ENCODE measurements around the gene FGGY. TPM values are rescaled to one million over a fixed set of nuclear protein-coding genes. Genes with fewer than 3 reads are reported as not detected.

Gene FGGY
- total and polyA plus RNA-seq, 2 donors (not counting 3 experiments of a cell fraction or from before 2014, with no cell fraction given): 5.6 to 6.4 TPM

GRCh38 chr1:59384443-59384842 is 87.5 kb downstream of the FGGY start:
- no peak for DNase-seq (ENCODE audit: low read depth, low spot score)
- intact Hi-C loops (cut with micrococcal nuclease) (no loop called here), dilution Hi-C loops (cut with MboI; ENCODE audit: extremely low pct_ligation_motif_present, low sequenced_read_pairs) (no loop called here)
- Histone ChIP-seq H3K4me3 (replicated peaks in 1 of 3; ENCODE audit: insufficient read depth in 1 of 3, low read depth in 1 of 3, low read length in 3 of 3) (no peak overlapping the region), H4K20me1 (replicated peaks; ENCODE audit: control insufficient read depth, extremely low read depth, insufficient read depth, low read length) (no peaks in the 10 kb centered on the region), H3K9me3 (replicated peaks; ENCODE audit: control insufficient read depth, insufficient read depth, low read length) (no peaks in the 10 kb centered on the region), H3K79me2 (ENCODE audit: control insufficient read depth, insufficient read depth, low read length) (no peaks in the 10 kb centered on the region), H3K27ac (ENCODE audit: insufficient read depth, low read depth, low read length) (no peak overlapping the region), H3K4me2 (ENCODE audit: insufficient read depth, low read length) (no peak overlapping the region), H3K9ac (replicated peaks; ENCODE audit: extremely low read depth, insufficient read depth, low read length) (no peak overlapping the region), H3K36me3 (ENCODE audit: control insufficient read depth in 2 of 2, extremely low read depth in 1 of 2, insufficient read depth in 2 of 2, low read length in 2 of 2) (no peaks in the 10 kb centered on the region), H2AFZ (ENCODE audit: low read depth, low read length) (no peak overlapping the region), H3K4me1 (ENCODE audit: control insufficient read depth, extremely low read depth, insufficient read depth, low read length) (no peaks in the 10 kb centered on the region), H3K27me3 (ENCODE audit: control insufficient read depth in 2 of 2, insufficient read depth in 2 of 2, low read length in 2 of 2) (no peaks in the 10 kb centered on the region), H3K9me1 (replicated peaks; ENCODE audit: control insufficient read depth, extremely low read depth, insufficient read depth, low read length) (no peaks in the 10 kb centered on the region)
- ChIA-PET POLR2A (no interaction called here), CTCF (interaction anchor here (0.8 kb wide), 1 partner anchor 25 kb away, joined by 3 read pairs; no protein-coding TSS in a partner anchor)
- TF ChIP-seq POLR2AphosphoS5 (IDR thresholded peaks at IDR 0.05; ENCODE audit: insufficient read depth, low read depth, low read length) (no peak), JUN (IDR thresholded peaks at IDR 0.05; ENCODE audit: borderline replicate concordance, insufficient read depth, insufficient read length, low read depth) (no peak), CTCF (IDR thresholded peaks at IDR 0.05; ENCODE audit: extremely low read depth in 1 of 2, insufficient read depth in 1 of 2, low read depth in 1 of 2, low read length in 2 of 2) (no peak), POLR2A (IDR thresholded peaks at IDR 0.05; ENCODE audit: low read depth, low read length) (no peak), MYC (IDR thresholded peaks at IDR 0.05; ENCODE audit: low read depth, low read length) (no peak), MAX (IDR thresholded peaks at IDR 0.05; ENCODE audit: insufficient read depth, insufficient read length) (no peak), EZH2 (IDR thresholded peaks at IDR 0.05; ENCODE audit: borderline replicate concordance, low read depth, low read length, severe bottlenecking) (no peak), FOS (IDR thresholded peaks at IDR 0.05; ENCODE audit: borderline replicate concordance, insufficient read depth, low read length) (no peak), GATA2 (IDR thresholded peaks at IDR 0.05; ENCODE audit: insufficient read depth, insufficient read length, low read depth, low read length) (no peak)
- FAIRE-seq: no peak
- BruUV-seq (replicated peaks): no TSS peak

All from endothelial cell of umbilical vein (primary cell).